HepG2 (cell line): Measurements from ENCODE around the gene DPP8. TPM values are rescaled to one million over a fixed set of nuclear protein-coding genes. Genes with fewer than 3 reads are reported as not detected.

Experiments used
- BRD4 ChIP-seq: sonication (generic); formaldehyde crosslinking; IDR thresholded peaks from 2 replicates; pipeline ENCODE4 v1.4.0; 2020; ENCODE audit warnings: missing genetic modification reagents
- ELK4 ChIP-seq: sonication (generic); formaldehyde crosslinking; IDR thresholded peaks from 2 replicates; pipeline ENCODE4 v1.9.0; 2021; ENCODE audit warnings: missing genetic modification reagents, borderline replicate concordance
- MEIS1 ChIP-seq: sonication (generic); formaldehyde crosslinking; IDR thresholded peaks from 2 replicates; pipeline ENCODE4 v1.9.0; 2021; ENCODE audit warnings: mild to moderate bottlenecking, missing genetic modification reagents, moderate library complexity, borderline replicate concordance
- MIER3 ChIP-seq: IDR thresholded peaks from 2 replicates; pipeline ENCODE4 v1.6.1; 2016; ENCODE audit warnings: missing compliant biosample characterization, borderline replicate concordance
- PRDM10 ChIP-seq: sonication (generic); formaldehyde crosslinking; IDR thresholded peaks from 2 replicates; pipeline ENCODE4 v1.4.0; 2020; ENCODE audit warnings: low read depth, missing genetic modification reagents
- SRSF1 ChIP-seq: fragments of 200-400 bp; formaldehyde crosslinking; optimal IDR thresholded peaks from 2 replicates; pipeline ENCODE3; 2017; ENCODE audit warnings: mild to moderate bottlenecking, low read depth, low read length, moderate library complexity
- ZGPAT ChIP-seq: IDR thresholded peaks from 2 replicates; pipeline ENCODE4 v1.6.1; 2016; ENCODE audit warnings: mild to moderate bottlenecking
- ZKSCAN8 ChIP-seq: IDR thresholded peaks from 2 replicates; pipeline ENCODE4 v1.6.1; 2016; ENCODE audit warnings: borderline replicate concordance, missing genetic modification reagents, missing compliant biosample characterization
- ZNF256 ChIP-seq: sonication (generic); formaldehyde crosslinking; conservative IDR thresholded peaks from 2 replicates; pipeline ENCODE4 v1.4.0; 2020; ENCODE audit warnings: missing genetic modification reagents
- ZNF407 ChIP-seq: sonication (generic); formaldehyde crosslinking; IDR thresholded peaks from one replicate; pipeline ENCODE4 v1.5.1; 2020; ENCODE audit warnings: mild to moderate bottlenecking, missing genetic modification reagents; ENCODE audit errors: not compliant biosample characterization
- ZNF530 ChIP-seq: sonication (generic); formaldehyde crosslinking; IDR thresholded peaks from 2 replicates; pipeline ENCODE4 v1.5.0; 2020; ENCODE audit warnings: low read depth, mild to moderate bottlenecking, missing genetic modification reagents
- polyA plus RNA-seq, 8 experiments: library from polyadenylated mRNA; depleted of rRNA in 3 of 8; stranded (reverse) in 7 of 8; unstranded in 1 of 8; fragments of >200 nt; fragmentation: Illumina TruSeq in 4 of 8; extraction: Trizol in 4 of 8; gene quantifications; 2 replicates each; pipeline versions ENCODE4 v1.2.1 to v1.2.3, GENCODE V29; 2011 to 2016; ENCODE audit warnings: low read depth in 4 of 8, missing spikeins in 1 of 8, mixed read lengths in 1 of 8; ENCODE audit not compliant: insufficient read depth in 1 of 8
- total RNA-seq, 5 experiments: library from RNA; depleted of rRNA; stranded (reverse); fragments of >200 nt; fragmentation: Illumina TruSeq; extraction: Trizol; gene quantifications; 2 replicates each; pipeline ENCODE4 v1.2.3, GENCODE V29; 2016; ENCODE audit warnings: low read depth in 1 of 5

Gene DPP8
- total and polyA plus RNA-seq, 2 of the 13 experiments (the other 11 are each of a cell fraction or from before 2014, with no cell fraction given) = 18.0 to 26.3 TPM

- TF ChIP-seq PRDM10 (CRISPR knock-in tag) (peak; percentile 56; the same call in 1 of the 2 replicates), ZKSCAN8 (CRISPR knock-in tag) (0 out of 2 replicates have a peak, but pooled peaks have one; percentile 41), MEIS1 (CRISPR knock-in tag) (peak; percentile 90; the same call in 1 of the 2 replicates), ZNF407 (CRISPR knock-in tag) (peak; percentile 95), BRD4 (peak; percentile 76), SRSF1 (no peak), ELK4 (CRISPR knock-in tag) (no peak; the same call in 1 of the 2 replicates), ZGPAT (CRISPR knock-in tag) (peak; percentile 99), ZNF530 (0 out of 2 replicates have a peak, but pooled peaks have one; percentile 65), ZNF256 (CRISPR knock-in tag) (0 out of 2 replicates have a peak, but pooled peaks have one; percentile 19), MIER3 (CRISPR knock-in tag) (peak; percentile 59; the same call in 1 of the 2 replicates)
Observed at GRCh38 chr15:65516997-65517865, at the start of gene DPP8 (continued).
